ENCODE results near the gene GPR45. TPM values are rescaled to one million over a fixed set of nuclear protein-coding genes. Genes with fewer than 3 reads are reported as not detected.

GPR45 gene
- total RNA-seq, 3 donors from 2014 or later: not detected

DNA sequence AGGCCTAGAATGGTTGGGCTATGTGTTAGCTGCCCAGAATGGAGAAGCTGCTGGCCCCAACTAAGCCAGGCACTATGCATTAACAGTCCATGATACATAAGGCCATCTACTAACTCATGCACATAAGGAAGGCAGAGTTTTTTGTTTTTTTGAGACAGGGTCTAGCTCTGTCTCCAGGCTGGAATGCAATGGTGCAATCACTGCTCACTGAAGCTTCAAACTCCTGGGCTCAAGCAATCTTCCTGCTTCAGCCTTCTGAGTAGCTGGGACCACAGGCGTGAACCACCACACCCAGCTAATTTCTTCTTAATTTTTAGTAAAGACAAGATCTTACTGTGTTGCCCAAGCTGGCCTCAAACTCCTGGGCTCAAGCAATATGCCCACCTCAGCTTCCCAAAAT lies 37.6 kb downstream of the GPR45 start:
- intact Hi-C loops (cut with DNase I, micrococcal nuclease): no loop called here
- no peak overlapping the region for H3K4me3 ChIP-seq
- no peaks in the 10 kb centered on the region for H3K9me3 ChIP-seq
- TF ChIP-seq, protein P1, sequence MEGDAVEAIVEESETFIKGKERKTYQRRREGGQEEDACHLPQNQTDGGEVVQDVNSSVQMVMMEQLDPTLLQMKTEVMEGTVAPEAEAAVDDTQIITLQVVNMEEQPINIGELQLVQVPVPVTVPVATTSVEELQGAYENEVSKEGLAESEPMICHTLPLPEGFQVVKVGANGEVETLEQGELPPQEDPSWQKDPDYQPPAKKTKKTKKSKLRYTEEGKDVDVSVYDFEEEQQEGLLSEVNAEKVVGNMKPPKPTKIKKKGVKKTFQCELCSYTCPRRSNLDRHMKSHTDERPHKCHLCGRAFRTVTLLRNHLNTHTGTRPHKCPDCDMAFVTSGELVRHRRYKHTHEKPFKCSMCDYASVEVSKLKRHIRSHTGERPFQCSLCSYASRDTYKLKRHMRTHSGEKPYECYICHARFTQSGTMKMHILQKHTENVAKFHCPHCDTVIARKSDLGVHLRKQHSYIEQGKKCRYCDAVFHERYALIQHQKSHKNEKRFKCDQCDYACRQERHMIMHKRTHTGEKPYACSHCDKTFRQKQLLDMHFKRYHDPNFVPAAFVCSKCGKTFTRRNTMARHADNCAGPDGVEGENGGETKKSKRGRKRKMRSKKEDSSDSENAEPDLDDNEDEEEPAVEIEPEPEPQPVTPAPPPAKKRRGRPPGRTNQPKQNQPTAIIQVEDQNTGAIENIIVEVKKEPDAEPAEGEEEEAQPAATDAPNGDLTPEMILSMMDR (IDR thresholded peaks at IDR 0.05): no peak
- H3K36me3 ChIP-seq (ENCODE audit: low read depth): no peaks in the 10 kb centered on the region
- ATAC-seq: no peak
- H3K4me1 ChIP-seq (ENCODE audit: low read depth): no peaks in the 10 kb centered on the region
- DNase-seq: no peak

DNA sequence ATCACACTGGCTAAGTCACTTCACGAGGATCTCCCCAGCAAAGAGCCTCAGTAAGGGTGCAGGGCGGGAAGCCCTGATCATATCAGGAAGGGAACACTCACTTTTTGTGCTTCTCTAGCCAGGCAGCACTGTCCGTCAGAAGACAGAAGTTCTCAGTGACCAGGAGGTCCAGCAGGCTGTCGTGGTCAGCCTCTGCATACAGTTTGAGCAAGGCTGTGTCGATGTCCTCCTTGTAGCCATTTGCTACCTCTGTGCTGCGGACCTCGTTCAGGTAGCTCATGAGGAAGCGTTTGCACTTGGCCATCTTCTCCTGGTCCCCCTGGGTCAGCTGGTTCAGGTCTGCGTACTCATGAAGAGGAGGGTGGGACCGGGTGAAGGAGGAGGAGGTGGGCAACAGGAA lies 38.7 kb downstream of the GPR45 start:
- DNase-seq (no peak), ATAC-seq (no peak)
- H3K9me3 ChIP-seq: no peaks in the 10 kb centered on the region
- H3K36me3 ChIP-seq (ENCODE audit: low read depth): peaks cover 4% of the 10 kb centered on the region
- TF ChIP-seq, protein P1 (IDR thresholded peaks at IDR 0.05): no peak
- no peaks in the 10 kb centered on the region for H3K4me1 ChIP-seq (ENCODE audit: low read depth)
- intact Hi-C loops (cut with DNase I, micrococcal nuclease): no loop called here
- no peak overlapping the region for H3K4me3 ChIP-seq

DNA sequence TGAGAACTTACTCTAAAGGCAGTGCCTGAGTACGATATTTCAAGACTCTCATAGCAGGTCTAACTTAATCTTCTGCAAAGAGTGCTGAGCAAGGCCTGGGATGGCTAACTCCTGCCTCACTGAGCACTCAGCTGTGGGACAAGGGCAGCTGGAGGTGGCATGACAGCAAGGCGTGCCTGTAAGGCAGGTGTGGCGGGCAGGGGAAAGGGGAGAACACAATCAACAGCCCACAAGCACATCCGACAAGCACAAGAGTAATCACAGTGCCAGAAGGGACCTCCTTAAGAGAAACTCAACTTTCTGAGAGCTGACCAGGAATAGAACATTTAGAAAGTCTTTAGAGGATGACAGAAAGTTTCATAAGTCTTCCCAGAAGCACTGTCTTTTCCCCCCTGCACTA lies 42.0 kb downstream of the GPR45 start:
- DNase-seq: no peak
- Histone ChIP-seq H3K4me1 (ENCODE audit: low read depth) (no peaks in the 10 kb centered on the region), H3K36me3 (ENCODE audit: low read depth) (peaks cover 4% of the 10 kb centered on the region), H3K4me3 (no peak overlapping the region), H3K9me3 (no peaks in the 10 kb centered on the region)
- TF ChIP-seq, protein P1 (IDR thresholded peaks at IDR 0.05): no peak
- intact Hi-C loops (cut with DNase I, micrococcal nuclease): no loop called here
- no peak for ATAC-seq

DNA sequence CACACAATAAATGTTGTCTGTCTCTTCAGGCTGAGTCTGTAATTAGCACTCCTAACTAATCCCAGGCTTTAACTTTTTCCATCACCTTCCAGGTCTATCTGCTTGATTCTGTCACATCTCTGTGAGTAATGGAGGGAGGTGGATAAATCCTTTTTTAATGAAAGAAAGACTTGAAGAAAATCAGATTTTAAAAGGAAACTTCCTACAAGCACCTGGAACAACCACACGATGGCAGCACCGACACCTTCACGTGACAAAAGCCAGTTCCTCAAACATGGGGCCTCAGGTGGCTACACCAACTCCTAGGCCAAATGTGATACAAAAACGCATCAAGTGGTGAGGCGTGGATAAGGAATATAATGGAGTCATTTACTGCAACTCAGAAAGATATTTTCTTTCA lies 46.1 kb downstream of the GPR45 start:
- TF ChIP-seq, protein P1 (IDR thresholded peaks at IDR 0.05): no peak
- Histone ChIP-seq H3K36me3 (ENCODE audit: low read depth) (peaks cover 4% of the 10 kb centered on the region), H3K9me3 (no peaks in the 10 kb centered on the region), H3K4me1 (ENCODE audit: low read depth) (no peaks in the 10 kb centered on the region), H3K4me3 (no peak overlapping the region)
- intact Hi-C loops (cut with DNase I, micrococcal nuclease): no loop called here
- ATAC-seq (peak; percentile 65), DNase-seq (peak in 2 of 3 donors; percentile 45 to 62)

GRCh38 chr2:105288133-105288532 lies 46.6 kb downstream of the GPR45 start:
- TF ChIP-seq, protein P1 (IDR thresholded peaks at IDR 0.05): no peak
- Histone ChIP-seq H3K4me3 (no peak overlapping the region), H3K4me1 (ENCODE audit: low read depth) (no peaks in the 10 kb centered on the region), H3K36me3 (ENCODE audit: low read depth) (peaks cover 4% of the 10 kb centered on the region), H3K9me3 (no peaks in the 10 kb centered on the region)
- no peak for ATAC-seq
- intact Hi-C loops (cut with DNase I, micrococcal nuclease): no loop called here
- no peak for DNase-seq
